Cortex of kidney (tissue), 1 donor: ENCODE data around the gene CCDC136.

Experiments used
- DNase-seq: peaks from one replicate; lab custom pipeline; 2025; lab: John Stamatoyannopoulos, UW

The CCDC136 gene

DNA sequence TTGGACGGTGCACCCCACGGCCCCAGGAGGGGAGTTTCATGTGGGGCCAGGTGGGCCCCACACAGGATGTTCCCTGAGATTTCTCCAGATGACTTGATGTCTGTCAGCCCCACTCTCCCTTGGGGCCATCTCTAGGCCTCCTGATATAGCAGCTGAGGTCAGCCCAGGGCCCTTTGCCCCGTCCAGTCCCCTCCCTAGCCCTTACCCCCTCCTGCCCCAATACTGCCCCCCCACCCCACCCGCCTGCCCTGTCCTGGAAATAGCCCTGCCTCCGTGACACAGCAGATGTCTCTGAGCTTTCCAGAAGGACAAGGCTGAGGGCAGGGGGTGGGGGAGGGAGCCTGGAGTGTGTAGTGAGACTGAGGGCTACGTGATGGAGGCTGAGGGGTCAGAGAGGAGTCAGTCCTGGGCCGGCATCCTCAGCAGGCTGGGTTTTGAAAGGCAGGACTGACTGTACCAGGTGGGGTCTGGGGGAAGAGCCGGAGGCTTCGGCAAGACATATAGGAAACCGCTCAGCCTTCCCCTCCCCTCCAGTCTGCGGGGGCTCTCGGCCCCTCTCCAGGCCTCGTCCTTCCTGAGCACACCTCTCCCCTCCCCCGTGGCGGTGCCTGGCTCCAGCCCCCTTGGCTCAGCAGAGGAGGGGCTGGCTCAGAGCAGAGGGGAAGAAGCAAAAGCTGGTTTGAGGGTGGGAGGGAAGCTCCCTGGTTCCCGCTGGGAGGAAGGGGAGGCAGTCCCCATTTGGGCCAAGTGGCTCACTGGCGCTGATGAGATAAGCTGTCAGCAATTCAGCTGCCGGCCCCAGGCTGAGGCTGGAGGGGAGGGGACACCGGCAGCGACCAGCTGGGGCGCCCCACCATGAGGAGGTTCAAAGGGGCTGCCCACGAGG is 40.5 kb downstream of the CCDC136 start:
- DNase-seq: no peak

DNA sequence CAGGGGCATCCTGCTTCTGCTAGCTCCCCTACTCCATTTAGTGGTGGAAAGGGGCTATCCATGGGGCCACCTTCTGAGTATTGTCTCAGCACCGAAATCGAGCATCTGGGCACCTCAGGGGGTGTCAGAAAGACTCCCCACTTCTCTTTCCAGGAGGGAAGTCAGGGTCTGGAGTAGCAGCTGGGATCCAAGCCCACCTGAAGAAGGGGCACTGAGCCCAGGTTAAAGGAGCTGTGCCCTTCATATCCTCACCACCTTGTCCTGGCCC is 41.0 kb downstream of the CCDC136 start:
- no peak for DNase-seq

GRCh38 chr7:128833148-128833945 is 41.6 kb downstream of the CCDC136 start:
- DNase-seq: no peak

DNA sequence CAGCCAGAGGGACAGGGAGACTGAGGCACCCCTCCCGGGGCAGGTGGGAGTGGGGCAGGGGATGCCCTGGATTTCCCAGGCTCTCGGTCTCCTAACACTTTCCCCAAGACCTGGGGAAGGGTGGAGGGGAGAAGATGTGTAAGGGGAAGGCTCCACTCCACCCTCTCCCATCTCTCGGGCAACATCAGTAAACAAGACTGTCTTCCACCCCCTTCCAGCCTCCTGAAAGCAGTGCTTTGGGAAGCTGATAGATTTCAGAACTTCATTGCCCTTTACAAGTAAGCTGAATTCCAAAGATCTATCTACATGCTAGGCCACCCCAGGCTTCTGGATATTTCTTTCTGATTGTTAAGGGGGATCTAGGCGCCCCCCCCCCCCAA is 42.2 kb downstream of the CCDC136 start:
- no peak for DNase-seq

- no peak for DNase-seq
These were observed 43.5 kb downstream of the CCDC136 start for GRCh38 chr7:128835231-128835751.

GRCh38 chr7:128835790-128836641 is 44.2 kb downstream of the CCDC136 start:
- no peak for DNase-seq

DNA sequence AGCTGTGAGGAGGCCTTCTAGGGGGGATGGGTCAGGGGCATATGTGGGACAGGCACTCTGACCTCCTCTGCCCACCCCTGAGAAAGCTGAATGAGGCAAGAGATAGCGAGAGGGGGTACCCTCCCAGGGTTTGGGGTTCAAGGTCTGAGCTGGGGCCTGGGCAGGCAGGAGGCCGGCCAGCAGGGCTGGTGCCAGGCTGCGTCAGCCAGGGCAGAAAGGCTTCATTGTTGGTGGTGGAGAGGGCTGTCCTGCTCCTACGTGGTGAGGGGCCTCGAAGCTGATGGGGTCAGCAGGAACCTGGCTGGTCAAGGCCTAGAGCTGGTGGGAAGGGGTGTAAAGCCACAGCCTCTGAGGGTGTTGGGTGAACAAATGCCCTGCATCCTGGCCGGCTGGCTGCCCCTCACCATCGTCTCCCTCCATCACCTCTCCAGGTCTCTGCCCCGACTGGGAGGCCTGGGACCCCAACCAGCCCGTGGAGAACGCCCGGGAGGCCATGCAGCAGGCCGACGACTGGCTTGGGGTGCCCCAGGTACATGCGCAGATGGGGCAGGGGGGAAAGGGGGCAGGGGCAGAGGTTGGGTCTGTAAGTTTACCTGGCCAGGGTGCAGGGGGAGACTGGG is 45.1 kb downstream of the CCDC136 start:
- no peak for DNase-seq

DNA sequence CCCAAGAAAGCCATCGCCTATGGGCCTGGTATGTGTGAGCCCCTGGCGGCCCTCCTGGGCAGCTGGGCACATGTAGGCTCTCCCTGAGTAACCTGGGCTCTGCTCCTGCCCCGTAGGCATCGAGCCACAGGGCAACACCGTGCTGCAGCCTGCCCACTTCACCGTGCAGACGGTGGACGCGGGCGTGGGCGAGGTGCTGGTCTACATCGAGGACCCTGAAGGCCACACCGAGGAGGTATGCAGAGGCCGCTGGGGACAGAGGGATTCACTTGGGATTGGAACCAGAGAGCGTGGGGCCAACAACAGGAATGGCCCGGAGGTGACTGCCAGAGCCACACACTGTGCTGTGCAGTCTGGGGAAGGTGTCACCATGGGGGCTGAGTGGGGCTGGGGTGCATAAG is 45.8 kb downstream of the CCDC136 start:
- no peak for DNase-seq

DNA sequence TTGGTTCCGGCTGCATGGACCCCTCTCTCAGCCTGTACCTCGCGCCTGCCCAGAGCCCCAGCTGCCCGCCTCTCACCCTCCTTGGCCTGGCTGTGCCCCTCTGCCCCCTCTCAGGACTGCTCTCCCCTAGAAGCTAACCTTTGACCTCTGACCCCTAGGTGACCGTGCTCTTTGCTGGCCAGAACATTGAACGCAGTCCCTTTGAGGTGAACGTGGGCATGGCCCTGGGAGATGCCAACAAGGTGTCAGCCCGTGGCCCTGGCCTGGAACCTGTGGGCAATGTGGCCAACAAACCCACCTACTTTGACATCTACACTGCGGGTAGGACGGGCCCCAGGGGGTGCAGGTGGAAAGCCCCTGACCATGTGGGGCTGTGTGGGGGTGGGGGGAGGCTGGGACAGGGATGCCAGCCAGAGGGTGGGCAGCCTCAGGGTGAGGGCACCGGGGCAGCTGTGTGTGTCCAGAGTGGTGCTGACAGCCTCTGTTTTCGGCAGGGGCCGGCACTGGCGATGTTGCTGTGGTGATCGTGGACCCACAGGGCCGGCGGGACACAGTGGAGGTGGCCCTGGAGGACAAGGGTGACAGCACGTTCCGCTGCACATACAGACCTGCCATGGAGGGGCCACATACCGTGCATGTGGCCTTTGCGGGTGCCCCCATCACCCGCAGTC is 46.5 kb downstream of the CCDC136 start:
- DNase-seq: no peak

- DNase-seq: no peak
These were observed 47.4 kb downstream of the CCDC136 start for GRCh38 chr7:128838981-128839731.

DNA sequence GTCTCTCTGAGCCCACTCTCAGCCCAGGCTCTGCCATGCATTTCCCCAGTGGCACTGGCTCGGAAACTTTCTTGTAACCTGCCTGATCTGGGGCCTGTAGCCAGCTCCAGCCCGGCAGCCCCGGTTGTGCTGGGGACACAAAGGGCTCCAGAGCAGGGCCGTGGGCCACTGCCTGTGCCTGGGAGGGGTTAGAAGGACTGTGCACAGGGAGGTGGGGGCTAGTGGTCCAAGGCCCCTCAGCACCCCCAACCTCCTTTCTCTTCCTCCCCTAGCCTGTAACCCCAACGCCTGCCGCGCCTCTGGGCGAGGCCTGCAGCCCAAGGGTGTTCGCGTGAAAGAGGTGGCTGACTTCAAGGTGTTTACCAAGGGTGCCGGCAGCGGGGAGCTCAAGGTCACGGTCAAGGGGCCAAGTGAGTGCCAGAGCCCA is 48.0 kb downstream of the CCDC136 start:
- DNase-seq: no peak

DNA sequence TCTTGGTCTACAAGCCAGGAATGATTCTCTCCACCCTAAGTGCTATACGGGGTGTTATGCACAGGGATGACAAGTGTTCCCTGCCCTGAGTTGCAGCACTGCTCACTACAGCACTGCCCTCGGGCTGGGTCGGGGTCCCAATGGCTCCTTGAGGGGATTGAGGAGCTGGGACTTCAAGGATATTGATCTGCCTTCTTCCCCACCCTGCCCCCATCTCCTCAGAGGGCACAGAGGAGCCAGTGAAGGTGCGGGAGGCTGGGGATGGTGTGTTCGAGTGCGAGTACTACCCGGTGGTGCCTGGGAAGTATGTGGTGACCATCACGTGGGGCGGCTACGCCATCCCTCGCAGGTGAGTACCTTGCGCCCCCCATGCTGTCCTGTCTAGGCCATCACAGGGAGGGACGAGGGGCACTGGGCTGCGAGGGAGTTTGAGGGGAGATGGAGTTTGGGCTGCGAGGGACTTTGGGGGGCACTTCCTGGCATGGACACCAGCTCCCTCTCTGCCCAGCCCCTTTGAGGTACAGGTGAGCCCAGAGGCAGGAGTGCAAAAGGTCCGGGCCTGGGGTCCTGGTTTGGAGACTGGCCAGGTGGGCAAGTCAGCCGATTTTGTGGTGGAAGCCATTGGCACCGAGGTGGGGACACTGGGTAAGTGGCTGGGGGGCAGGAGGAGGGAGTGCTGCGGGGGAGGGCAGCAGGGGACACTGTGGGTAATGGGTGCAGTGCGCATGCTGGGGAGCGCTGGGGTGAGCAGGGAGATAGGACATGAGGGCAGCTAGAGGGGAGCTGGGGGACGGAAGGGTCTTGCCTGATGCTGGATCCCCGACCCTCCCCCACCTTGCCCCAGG is 48.8 kb downstream of the CCDC136 start:
- no peak for DNase-seq

- DNase-seq: no peak
These were observed 49.5 kb downstream of the CCDC136 start for GRCh38 chr7:128841171-128841690.

DNA sequence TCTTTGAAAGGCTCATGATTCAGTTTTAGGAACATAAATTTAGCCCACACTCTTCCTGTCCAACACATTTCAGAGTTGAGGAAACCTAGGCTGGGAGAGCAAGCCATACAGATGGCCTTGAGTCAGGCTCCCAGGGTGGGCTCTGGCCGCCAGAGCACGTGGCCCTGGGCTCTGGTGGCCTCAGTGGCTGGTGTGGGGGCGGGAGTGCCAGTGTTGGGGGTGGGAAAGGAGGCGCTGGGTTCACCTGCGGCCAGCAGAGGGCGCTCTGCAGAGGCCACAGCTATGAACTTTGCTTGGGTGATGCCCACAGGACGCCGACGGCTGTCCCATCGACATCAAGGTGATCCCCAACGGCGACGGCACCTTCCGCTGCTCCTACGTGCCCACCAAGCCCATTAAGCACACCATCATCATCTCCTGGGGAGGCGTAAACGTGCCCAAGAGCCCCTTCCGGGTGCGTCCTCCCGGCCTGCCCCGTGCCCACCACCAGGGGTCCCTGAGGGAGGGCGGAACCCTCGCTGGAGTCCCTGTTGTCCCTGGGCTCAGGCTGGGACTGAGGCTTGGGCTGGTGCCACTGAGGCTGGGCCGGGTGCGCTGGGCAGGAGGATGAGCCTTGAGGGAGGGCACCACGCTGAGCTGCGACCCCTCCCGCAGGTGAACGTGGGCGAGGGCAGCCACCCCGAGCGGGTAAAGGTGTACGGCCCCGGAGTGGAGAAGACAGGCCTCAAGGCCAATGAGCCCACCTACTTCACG is 50.3 kb downstream of the CCDC136 start:
- DNase-seq: no peak

- no peak for DNase-seq
These were observed 51.2 kb downstream of the CCDC136 start for GRCh38 chr7:128842674-128843641.

- DNase-seq: no peak
These were observed 52.3 kb downstream of the CCDC136 start for GRCh38 chr7:128843938-128844621.
